BJ (cell line): ENCODE results near the gene ANKRD44. TPM values are rescaled to one million over a fixed set of nuclear protein-coding genes. Genes with fewer than 3 reads are reported as not detected.

Experiments used
- CTCF ChIA-PET: fragments of 350-600 bp; formaldehyde crosslinking; extraction: SDS; loops from one replicate; lab custom pipeline; 2021; ENCODE audit warnings: antibody characterized with exemption, inconsistent platforms; lab: Yijun Ruan, JAX
- POLR2A ChIA-PET: fragments of 300-600 bp; sonication (Branson Sonifier 250); formaldehyde crosslinking; extraction: SDS; loops from one replicate; lab custom pipeline; 2021; ENCODE audit warnings: antibody characterized with exemption; lab: Charles Lee
- DNase-seq: peaks from one replicate; pipeline ENCODE4 v3.0.0-alpha.2; 2011; ENCODE audit warnings: low read depth
- H3K27me3 ChIP-seq: 2 replicates; pipeline ENCODE4 v1.6.0; 2011; ENCODE audit warnings: low read length; ENCODE audit not compliant: control insufficient read depth, insufficient read depth
- H3K36me3 ChIP-seq: 2 replicates; pipeline ENCODE4 v1.5.1; 2011; ENCODE audit warnings: low read length; ENCODE audit not compliant: control insufficient read depth, insufficient read depth
- H3K4me3 ChIP-seq: 2 replicates; pipeline ENCODE4 v1.5.1; 2011; ENCODE audit warnings: low read depth, mild to moderate bottlenecking, control low read depth, low read length
- polyA plus RNA-seq: library from polyadenylated mRNA; depleted of rRNA; stranded (reverse); fragments of >200 nt; gene quantifications from 2 replicates; pipeline ENCODE4 v1.2.3, GENCODE V29; 2011
- TF ChIP-seq, protein P1 (sequence below): IDR thresholded peaks from 2 replicates; pipeline ENCODE4 v1.5.1; 2011; ENCODE audit warnings: low read depth, mild to moderate bottlenecking, control low read depth, inconsistent platforms, low read length, moderate library complexity; ENCODE audit not compliant: insufficient read depth

Gene ANKRD44
- polyA plus RNA-seq, 1 experiment: 12.4 TPM

DNA sequence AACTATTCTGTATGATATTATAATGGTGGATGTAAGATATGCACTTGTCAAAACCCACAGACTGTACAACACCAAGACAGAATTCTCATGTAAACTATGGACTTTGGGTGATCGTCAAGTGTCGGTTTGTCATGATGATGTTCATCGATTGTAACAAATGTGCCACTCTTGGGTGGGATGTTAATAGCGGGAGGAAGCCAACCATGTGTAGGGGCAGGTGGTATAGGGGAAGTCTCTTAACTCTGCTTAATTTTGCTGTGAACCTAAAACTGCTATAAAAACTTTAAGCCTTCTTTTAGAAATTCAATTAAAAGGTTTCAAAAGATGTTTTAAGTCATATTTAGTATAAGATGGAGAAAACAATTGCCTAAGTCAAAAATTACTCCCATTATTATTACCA lies 139.0 kb downstream of the ANKRD44 start:
- TF ChIP-seq, protein P1, sequence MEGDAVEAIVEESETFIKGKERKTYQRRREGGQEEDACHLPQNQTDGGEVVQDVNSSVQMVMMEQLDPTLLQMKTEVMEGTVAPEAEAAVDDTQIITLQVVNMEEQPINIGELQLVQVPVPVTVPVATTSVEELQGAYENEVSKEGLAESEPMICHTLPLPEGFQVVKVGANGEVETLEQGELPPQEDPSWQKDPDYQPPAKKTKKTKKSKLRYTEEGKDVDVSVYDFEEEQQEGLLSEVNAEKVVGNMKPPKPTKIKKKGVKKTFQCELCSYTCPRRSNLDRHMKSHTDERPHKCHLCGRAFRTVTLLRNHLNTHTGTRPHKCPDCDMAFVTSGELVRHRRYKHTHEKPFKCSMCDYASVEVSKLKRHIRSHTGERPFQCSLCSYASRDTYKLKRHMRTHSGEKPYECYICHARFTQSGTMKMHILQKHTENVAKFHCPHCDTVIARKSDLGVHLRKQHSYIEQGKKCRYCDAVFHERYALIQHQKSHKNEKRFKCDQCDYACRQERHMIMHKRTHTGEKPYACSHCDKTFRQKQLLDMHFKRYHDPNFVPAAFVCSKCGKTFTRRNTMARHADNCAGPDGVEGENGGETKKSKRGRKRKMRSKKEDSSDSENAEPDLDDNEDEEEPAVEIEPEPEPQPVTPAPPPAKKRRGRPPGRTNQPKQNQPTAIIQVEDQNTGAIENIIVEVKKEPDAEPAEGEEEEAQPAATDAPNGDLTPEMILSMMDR: no peak
- DNase-seq: no peak
- POLR2A ChIA-PET: no interaction called here

DNA sequence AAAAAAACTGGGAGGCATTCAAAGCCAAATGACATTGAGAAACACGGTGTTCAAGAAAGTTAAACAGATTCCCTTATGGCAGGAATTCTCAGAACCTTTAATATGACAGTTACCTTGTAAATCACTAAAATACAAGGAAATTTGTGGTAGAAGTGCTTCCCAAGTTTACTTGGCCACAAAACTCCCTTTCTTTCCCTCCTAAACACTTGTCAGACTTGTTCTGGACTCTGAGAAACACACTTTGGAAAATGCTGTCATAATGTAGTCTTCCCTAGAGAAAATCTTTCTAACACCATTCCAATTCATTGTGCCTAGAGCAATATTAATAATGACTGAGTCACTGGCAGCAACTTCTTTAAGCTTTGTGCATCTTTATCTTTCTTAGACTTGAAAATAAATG lies 140.4 kb downstream of the ANKRD44 start:
- Histone ChIP-seq H3K36me3 (no peaks in the 10 kb centered on the region), H3K4me3 (no peak overlapping the region), H3K27me3 (no peaks in the 10 kb centered on the region)
- no peak for DNase-seq
- TF ChIP-seq, protein P1: no peak
- POLR2A ChIA-PET: no interaction called here
- CTCF ChIA-PET: interaction anchor here (1.1 to 2.2 kb wide), 4 partner anchors 10 to 57 kb away, joined by 4 to 8 read pairs (median 7); no protein-coding TSS in a partner anchor

More for the DNA sequence above, 139.0 kb downstream of the ANKRD44 start:
- no peak overlapping the region for H3K4me3 ChIP-seq
- no peaks in the 10 kb centered on the region for H3K36me3 ChIP-seq
- no peaks in the 10 kb centered on the region for H3K27me3 ChIP-seq
- CTCF ChIA-PET: interaction anchor here (1.8 kb wide), 1 partner anchor 20 kb away, joined by 4 read pairs; no protein-coding TSS in a partner anchor

DNA sequence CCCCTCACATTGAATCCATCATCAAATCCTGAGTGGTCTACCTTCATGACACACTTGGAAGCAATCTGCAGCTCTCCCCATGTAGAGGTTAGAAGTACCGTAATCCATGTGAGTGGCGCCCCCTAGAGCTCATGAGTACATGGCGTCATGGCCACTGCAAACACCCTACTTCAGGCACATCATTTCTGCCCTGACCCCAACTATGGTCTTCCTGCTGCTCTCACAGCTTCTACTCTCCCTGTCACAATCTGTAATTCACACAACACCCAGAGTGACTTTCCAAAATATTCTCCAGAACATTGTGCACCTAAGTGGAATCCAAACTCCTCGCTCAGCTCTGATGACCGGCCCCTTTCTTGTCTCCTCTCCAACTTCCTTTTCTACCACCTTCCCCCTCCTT lies 141.9 kb downstream of the ANKRD44 start:
- ChIA-PET POLR2A (no interaction called here), CTCF (interaction anchor here (0.7 to 3.0 kb wide), 17 partner anchors 9 to 157 kb away, joined by 3 to 23 read pairs (median 6); no protein-coding TSS in a partner anchor)
- H3K4me3 ChIP-seq: no peak overlapping the region
- no peaks in the 10 kb centered on the region for H3K36me3 ChIP-seq
- DNase-seq: no peak
- H3K27me3 ChIP-seq: no peaks in the 10 kb centered on the region
- TF ChIP-seq, protein P1: peak; percentile 58

DNA sequence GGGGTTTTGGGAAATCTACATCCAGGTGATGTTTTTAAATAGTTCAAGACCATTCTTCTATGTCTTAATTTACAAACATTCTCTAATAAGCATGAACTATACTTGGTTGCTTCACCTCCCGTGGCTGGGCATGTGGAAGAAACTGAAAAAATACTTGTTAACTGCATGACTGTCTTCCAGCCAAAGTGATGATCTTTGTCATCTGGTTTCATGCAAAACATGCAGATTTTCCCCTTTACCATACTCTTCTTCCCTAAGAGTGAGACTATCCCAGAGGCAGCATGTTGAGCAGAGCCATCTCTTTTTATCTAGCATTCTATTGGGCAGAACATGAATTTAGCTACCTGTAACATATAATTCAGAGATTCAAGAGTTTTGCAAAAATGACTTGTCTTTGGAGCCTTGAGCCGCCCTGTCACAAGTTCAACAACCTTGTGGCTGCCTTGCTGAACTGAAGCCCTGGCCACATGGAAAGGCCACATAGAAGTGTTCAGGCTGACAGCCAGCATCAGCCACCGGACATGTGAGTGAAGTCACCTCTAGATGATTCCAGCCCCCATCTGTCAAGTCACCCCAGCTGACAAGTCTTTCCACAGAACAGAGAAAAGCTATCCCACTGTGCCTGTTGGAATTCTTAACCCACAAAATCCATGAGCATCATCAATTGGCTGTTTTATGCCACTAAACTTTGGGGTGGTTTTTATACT lies 142.8 kb downstream of the ANKRD44 start:
- H3K27me3 ChIP-seq: no peaks in the 10 kb centered on the region
- DNase-seq: no peak
- CTCF ChIA-PET: interaction anchor here (0.8 to 3.0 kb wide), 13 partner anchors 9 to 156 kb away, joined by 3 to 23 read pairs (median 6); no protein-coding TSS in a partner anchor
- no peak overlapping the region for H3K4me3 ChIP-seq
- TF ChIP-seq, protein P1: no peak
- no peaks in the 10 kb centered on the region for H3K36me3 ChIP-seq
- POLR2A ChIA-PET: no interaction called here

DNA sequence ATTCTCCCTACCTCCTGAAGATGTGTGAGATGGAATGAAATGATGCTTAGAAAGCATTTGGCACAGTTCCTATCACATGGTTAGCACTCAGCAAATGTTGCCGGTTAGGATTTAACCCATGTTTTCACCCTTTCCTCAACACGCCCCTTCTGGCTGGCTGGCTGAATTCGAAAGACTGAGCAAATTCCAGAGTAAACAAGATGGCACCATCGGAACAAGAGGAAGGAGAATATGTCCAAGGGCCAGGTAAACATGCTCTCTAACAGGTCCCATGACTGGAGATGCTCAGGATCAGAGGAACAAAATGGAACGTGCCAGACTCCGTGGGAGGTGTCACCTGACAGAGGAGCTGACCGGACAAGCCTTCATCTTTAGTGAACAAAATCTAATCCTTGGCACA lies 145.6 kb downstream of the ANKRD44 start:
- Histone ChIP-seq H3K36me3 (no peaks in the 10 kb centered on the region), H3K27me3 (no peaks in the 10 kb centered on the region), H3K4me3 (no peak overlapping the region)
- no peak for DNase-seq
- TF ChIP-seq, protein P1: no peak
- CTCF ChIA-PET: interaction anchor here (0.8 kb wide), 1 partner anchor 51 kb away, joined by 3 read pairs; no protein-coding TSS in a partner anchor
- POLR2A ChIA-PET: no interaction called here
